Left ventricle myocardium inferior (tissue), 1 donor: ENCODE data around the gene ENG. TPM values are rescaled to one million over a fixed set of nuclear protein-coding genes. Genes with fewer than 3 reads are reported as not detected.

Source experiments
- DNase-seq: peaks from one replicate; pipeline ENCODE4 v3.0.0-alpha.2; 2020
- H3K27ac ChIP-seq: fragments of 200-600 bp; replicated peaks from 2 replicates; pipeline ENCODE4 v1.8.0; 2021
- H3K27me3 ChIP-seq: fragments of 200-600 bp; 2 replicates; pipeline ENCODE4 v1.8.0; 2021; ENCODE audit warnings: low read depth
- H3K36me3 ChIP-seq: fragments of 200-600 bp; 2 replicates; pipeline ENCODE4 v1.8.0; 2021
- H3K4me1 ChIP-seq: fragments of 200-600 bp; 2 replicates; pipeline ENCODE4 v1.8.0; 2021
- H3K4me3 ChIP-seq: fragments of 200-600 bp; 2 replicates; pipeline ENCODE4 v1.8.0; 2021; ENCODE audit warnings: mild to moderate bottlenecking, moderate library complexity
- H3K9me3 ChIP-seq: fragments of 200-600 bp; replicated peaks from 2 replicates; pipeline ENCODE4 v1.8.0; 2021
- CTCF ChIP-seq: fragments of 200-600 bp; IDR thresholded peaks from 2 replicates; pipeline ENCODE4 v1.8.0; 2021; ENCODE audit warnings: antibody characterized with exemption, mild to moderate bottlenecking, borderline replicate concordance
- intact Hi-C: fragments of 100-400 bp; cut with micrococcal nuclease; formaldehyde crosslinking; loops from one replicate; pipeline ENCODE4 v1.11.0; 2022
- microRNA-seq: library from miRNA; unstranded; fragments of <30 nt; microRNA quantifications from one replicate; pipeline ENCODE4 v1.2.0, GENCODE V29; 2020
- total RNA-seq: library from RNA; stranded (reverse); fragmentation: NEBNext Ultra II Directional; extraction: Animal tissue kit (Norgen Biotek cat#: 25700); gene quantifications from one replicate; pipeline ENCODE4 v1.2.1, GENCODE V29; 2021
- donor health status: DM: no; HTN: yes; CAD: no; lungs with severe emphysema.

Gene ENG
- total RNA-seq, 1 donor from 2014 or later: 139 TPM

- H3K4me1 ChIP-seq: peaks cover 72% of the 10 kb centered on the region
- H3K27me3 ChIP-seq: no peaks in the 10 kb centered on the region
- DNase-seq: no peak
- no peaks in the 10 kb centered on the region for H3K9me3 ChIP-seq
- H3K36me3 ChIP-seq: no peaks in the 10 kb centered on the region
- H3K27ac ChIP-seq: peak overlapping the region; percentile 93
- peak overlapping the region; percentile 74 for H3K4me3 ChIP-seq
- TF ChIP-seq CTCF: no peak
- intact Hi-C loops: no loop called here
Measured at GRCh38 chr9:127769101-127769500, 85.4 kb downstream of the ENG start.

GRCh38 chr9:127768698-127769097, 85.8 kb downstream of the ENG start:
- TF ChIP-seq CTCF: no peak
- Histone ChIP-seq H3K9me3 (no peaks in the 10 kb centered on the region), H3K36me3 (no peaks in the 10 kb centered on the region), H3K4me1 (peaks cover 76% of the 10 kb centered on the region), H3K4me3 (peak overlapping the region; percentile 74), H3K27me3 (no peaks in the 10 kb centered on the region), H3K27ac (peak overlapping the region; percentile 93)
- no peak for DNase-seq
- intact Hi-C loops: no loop called here

GRCh38 chr9:127767909-127768331, 86.5 kb downstream of the ENG start:
- H3K36me3 ChIP-seq: no peaks in the 10 kb centered on the region
- H3K27me3 ChIP-seq: no peaks in the 10 kb centered on the region
- TF ChIP-seq CTCF: no peak
- intact Hi-C loops: no loop called here
- no peak for DNase-seq
- no peaks in the 10 kb centered on the region for H3K9me3 ChIP-seq
- peak overlapping the region; percentile 93 for H3K27ac ChIP-seq
- peaks cover 84% of the 10 kb centered on the region for H3K4me1 ChIP-seq
- peak overlapping the region; percentile 74 for H3K4me3 ChIP-seq

GRCh38 chr9:127767410-127767809, 87.0 kb downstream of the ENG start:
- Histone ChIP-seq H3K36me3 (no peaks in the 10 kb centered on the region), H3K9me3 (no peaks in the 10 kb centered on the region), H3K27ac (peak overlapping the region; percentile 93), H3K4me1 (peaks cover 89% of the 10 kb centered on the region), H3K4me3 (peak overlapping the region; percentile 74), H3K27me3 (peaks cover 1% of the 10 kb centered on the region)
- no peak for DNase-seq
- no peak for TF ChIP-seq CTCF
- intact Hi-C loops: no loop called here

- H3K9me3 ChIP-seq: no peaks in the 10 kb centered on the region
- peak overlapping the region; percentile 93 for H3K27ac ChIP-seq
- H3K4me3 ChIP-seq: no peak overlapping the region
- DNase-seq: no peak
- no peak for TF ChIP-seq CTCF
- intact Hi-C loops: no loop called here
- no peaks in the 10 kb centered on the region for H3K36me3 ChIP-seq
- peaks cover 95% of the 10 kb centered on the region for H3K4me1 ChIP-seq
- peaks cover 14% of the 10 kb centered on the region for H3K27me3 ChIP-seq
Measured at GRCh38 chr9:127765418-127765817, 89.0 kb downstream of the ENG start.

Small RNA genes within 50 kb of the gene (microRNA-seq; reads per million reads assigned to microRNA genes)
- gene MIR2861 (not detected), gene MIR3960 (not detected), gene MIR4672 (not detected)

Other genes starting within 250 kb of the ENG start
- gene STXBP1, start 242.4 kb downstream of the ENG start, total RNA-seq: 36.9 TPM
- gene CFAP157, start 147.7 kb downstream of the ENG start, total RNA-seq: not detected
- 13.9 TPM for gene PTRH1, start 139.0 kb downstream of the ENG start, total RNA-seq
- gene TTC16, start 138.6 kb downstream of the ENG start, total RNA-seq: 0.25 TPM
- gene TOR2A, start 119.4 kb downstream of the ENG start, total RNA-seq: 2.3 TPM
- 18.2 TPM for gene SH2D3C, start 76.0 kb downstream of the ENG start, total RNA-seq
- gene CDK9, start 68.6 kb downstream of the ENG start, total RNA-seq: 46.4 TPM
- gene FPGS, start 51.8 kb downstream of the ENG start, total RNA-seq: 38.0 TPM
- gene AK1, start 23.0 kb upstream of the ENG start, total RNA-seq: 844 TPM
- 48.4 TPM for gene ST6GALNAC6, start 44.9 kb upstream of the ENG start, total RNA-seq
- 31.3 TPM for gene ST6GALNAC4, start 62.4 kb upstream of the ENG start, total RNA-seq
- gene PIP5KL1, start 76.1 kb upstream of the ENG start, total RNA-seq: 0.85 TPM
- gene DPM2, start 83.2 kb upstream of the ENG start, total RNA-seq: 14.0 TPM
- gene EEIG1, start 126.3 kb upstream of the ENG start, total RNA-seq: 20.7 TPM
- 7.9 TPM for gene NAIF1, start 212.7 kb upstream of the ENG start, total RNA-seq
- 5.4 TPM for gene SLC25A25, start 213.6 kb upstream of the ENG start, total RNA-seq